ENCODE measurements around the gene SEMA3E. TPM values are rescaled to one million over a fixed set of nuclear protein-coding genes. Genes with fewer than 3 reads are reported as not detected.

SEMA3E gene
- total and polyA plus RNA-seq, 10 of the 15 experiments (the other 5 are each of a cell fraction or from before 2014, with no cell fraction given) = 0.08 to 2.0 (median 0.82) TPM

DNA sequence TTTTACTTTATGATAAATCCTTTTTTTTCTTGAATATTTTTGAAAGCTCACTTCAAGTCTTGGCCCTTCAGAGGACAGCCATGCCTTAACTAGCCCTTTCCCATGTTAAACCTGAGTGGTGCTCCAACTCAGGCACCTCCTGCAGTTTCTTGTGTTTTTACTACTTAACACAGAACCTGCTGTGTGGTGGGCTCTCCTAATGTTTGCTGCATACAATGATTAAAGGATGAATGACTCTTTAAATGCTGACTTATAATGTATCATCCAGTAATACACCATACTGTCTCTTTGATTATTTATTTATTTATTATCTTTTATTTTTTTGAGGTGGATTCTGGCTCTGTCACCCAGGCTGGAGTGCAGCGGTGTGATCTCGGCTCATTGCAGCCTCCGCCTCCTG is 179.4 kb downstream of the SEMA3E start:
- Histone ChIP-seq H2AFZ (ENCODE audit: control insufficient read depth, low read depth, low read length) (no peak overlapping the region), H3K9me3 (replicated peaks; ENCODE audit: control insufficient read depth, insufficient read depth, low read length) (no peaks in the 10 kb centered on the region), H3K27me3 (replicated peaks in 1 of 2; ENCODE audit: control insufficient read depth in 2 of 2, insufficient read depth in 2 of 2, low read length in 1 of 2) (no peaks in the 10 kb centered on the region), H3K27ac (ENCODE audit: control insufficient read depth, insufficient read depth) (no peak overlapping the region), H3K36me3 (ENCODE audit: control insufficient read depth in 2 of 2, insufficient read depth in 2 of 2, low read length in 1 of 2) (no peaks in the 10 kb centered on the region), H3K9ac (ENCODE audit: control insufficient read depth, insufficient read depth, low read length) (no peak overlapping the region), H3K4me3 (no peak overlapping the region), H3K79me2 (ENCODE audit: control insufficient read depth, insufficient read depth, low read length) (no peaks in the 10 kb centered on the region), H4K20me1 (ENCODE audit: control insufficient read depth, insufficient read depth) (no peaks in the 10 kb centered on the region), H3K4me1 (ENCODE audit: control insufficient read depth, insufficient read depth, low read length) (no peaks in the 10 kb centered on the region), H3K4me2 (ENCODE audit: control insufficient read depth, insufficient read depth) (no peak overlapping the region)
- in situ Hi-C loops (cut with MboI) (no loop called here), intact Hi-C loops (cut with micrococcal nuclease; ENCODE audit: unreplicated experiment) (no loop called here)
- TF ChIP-seq BACH1 (IDR thresholded peaks at IDR 0.05; ENCODE audit: borderline replicate concordance) (no peak), RCOR1 (conservative IDR thresholded peaks at IDR 0.05; ENCODE audit: low read depth, low read length) (no peak), SUZ12 (IDR thresholded peaks at IDR 0.05; ENCODE audit: unreplicated experiment) (no peak), CREB1 (IDR thresholded peaks at IDR 0.05; ENCODE audit: low read depth) (no peak), ZNF217 (IDR thresholded peaks at IDR 0.05) (no peak)
- ChIA-PET SMC1A (ENCODE audit: uncharacterized antibody, unreplicated experiment) (no interaction called here), CTCF (interaction anchor here (0.7 kb wide), 1 partner anchor 501 kb away, joined by 3 read pairs; no protein-coding TSS in a partner anchor), RAD21 (ENCODE audit: unreplicated experiment) (interaction anchor here (1.0 to 1.3 kb wide), 2 partner anchors 17 to 44 kb away, joined by 3 to 4 read pairs; no protein-coding TSS in a partner anchor), POLR2A (no interaction called here)
- DNase-seq (ENCODE audit: low read depth, low spot score) = no peak
- ATAC-seq = no peak
- WGBS (ENCODE audit: insufficient coverage, insufficient replicate concordance, low lambda C conversion rate, missing lambda C conversion rate) = 93% methylated on average over 3 of the region's 3 CpGs
- no peak for FAIRE-seq
- BruUV-seq (replicated peaks) = no TSS peak

DNA sequence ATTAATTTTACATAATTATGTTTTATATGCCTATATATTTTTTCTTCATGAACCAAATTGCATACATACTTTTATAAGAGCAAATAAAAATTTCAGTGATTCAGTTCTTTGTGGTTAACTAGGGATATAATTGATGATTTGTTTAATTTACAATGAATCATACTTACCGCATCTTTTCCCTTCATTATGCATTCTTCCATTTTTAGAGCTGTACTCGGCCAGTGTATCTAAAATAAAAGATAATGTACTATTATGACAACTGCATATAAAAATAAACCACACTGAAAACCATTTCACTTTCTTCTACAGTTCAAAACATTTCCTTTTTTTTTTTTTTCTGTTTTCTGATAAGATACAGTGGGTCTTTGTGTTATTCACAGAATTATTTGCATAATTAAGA is 179.9 kb downstream of the SEMA3E start:
- ChIA-PET RAD21 (ENCODE audit: unreplicated experiment) (interaction anchor here (1.0 to 1.3 kb wide), 2 partner anchors 18 to 44 kb away, joined by 3 to 4 read pairs; no protein-coding TSS in a partner anchor), POLR2A (interaction anchor here (0.6 kb wide), 1 partner anchor 369 kb away, joined by 4 read pairs; no protein-coding TSS in a partner anchor), CTCF (interaction anchor here (0.7 kb wide), 1 partner anchor 501 kb away, joined by 3 read pairs; no protein-coding TSS in a partner anchor), SMC1A (ENCODE audit: uncharacterized antibody, unreplicated experiment) (no interaction called here)
- in situ Hi-C loops (cut with MboI) (no loop called here), intact Hi-C loops (cut with micrococcal nuclease; ENCODE audit: unreplicated experiment) (no loop called here)
- no peaks in the 10 kb centered on the region for H3K9me3 ChIP-seq (replicated peaks; ENCODE audit: control insufficient read depth, insufficient read depth, low read length)
- no peak overlapping the region for H3K9ac ChIP-seq (ENCODE audit: control insufficient read depth, insufficient read depth, low read length)
- no peaks in the 10 kb centered on the region for H4K20me1 ChIP-seq (ENCODE audit: control insufficient read depth, insufficient read depth)
- no peaks in the 10 kb centered on the region for H3K36me3 ChIP-seq (ENCODE audit: control insufficient read depth in 2 of 2, insufficient read depth in 2 of 2, low read length in 1 of 2)
- no peaks in the 10 kb centered on the region for H3K27me3 ChIP-seq (replicated peaks in 1 of 2; ENCODE audit: control insufficient read depth in 2 of 2, insufficient read depth in 2 of 2, low read length in 1 of 2)
- no TSS peak for BruUV-seq (replicated peaks)
- no peak overlapping the region for H2AFZ ChIP-seq (ENCODE audit: control insufficient read depth, low read depth, low read length)
- no peak overlapping the region for H3K4me3 ChIP-seq
- FAIRE-seq (no peak), ATAC-seq (no peak), DNase-seq (ENCODE audit: low read depth, low spot score) (no peak)
- H3K79me2 ChIP-seq (ENCODE audit: control insufficient read depth, insufficient read depth, low read length) = no peaks in the 10 kb centered on the region
- H3K27ac ChIP-seq (ENCODE audit: control insufficient read depth, insufficient read depth) = no peak overlapping the region
- H3K4me2 ChIP-seq (ENCODE audit: control insufficient read depth, insufficient read depth) = no peak overlapping the region
- no peaks in the 10 kb centered on the region for H3K4me1 ChIP-seq (ENCODE audit: control insufficient read depth, insufficient read depth, low read length)
- TF ChIP-seq GATAD2B (conservative IDR thresholded peaks at IDR 0.05; ENCODE audit: low read depth) = no peak
- TF ChIP-seq, protein P1, sequence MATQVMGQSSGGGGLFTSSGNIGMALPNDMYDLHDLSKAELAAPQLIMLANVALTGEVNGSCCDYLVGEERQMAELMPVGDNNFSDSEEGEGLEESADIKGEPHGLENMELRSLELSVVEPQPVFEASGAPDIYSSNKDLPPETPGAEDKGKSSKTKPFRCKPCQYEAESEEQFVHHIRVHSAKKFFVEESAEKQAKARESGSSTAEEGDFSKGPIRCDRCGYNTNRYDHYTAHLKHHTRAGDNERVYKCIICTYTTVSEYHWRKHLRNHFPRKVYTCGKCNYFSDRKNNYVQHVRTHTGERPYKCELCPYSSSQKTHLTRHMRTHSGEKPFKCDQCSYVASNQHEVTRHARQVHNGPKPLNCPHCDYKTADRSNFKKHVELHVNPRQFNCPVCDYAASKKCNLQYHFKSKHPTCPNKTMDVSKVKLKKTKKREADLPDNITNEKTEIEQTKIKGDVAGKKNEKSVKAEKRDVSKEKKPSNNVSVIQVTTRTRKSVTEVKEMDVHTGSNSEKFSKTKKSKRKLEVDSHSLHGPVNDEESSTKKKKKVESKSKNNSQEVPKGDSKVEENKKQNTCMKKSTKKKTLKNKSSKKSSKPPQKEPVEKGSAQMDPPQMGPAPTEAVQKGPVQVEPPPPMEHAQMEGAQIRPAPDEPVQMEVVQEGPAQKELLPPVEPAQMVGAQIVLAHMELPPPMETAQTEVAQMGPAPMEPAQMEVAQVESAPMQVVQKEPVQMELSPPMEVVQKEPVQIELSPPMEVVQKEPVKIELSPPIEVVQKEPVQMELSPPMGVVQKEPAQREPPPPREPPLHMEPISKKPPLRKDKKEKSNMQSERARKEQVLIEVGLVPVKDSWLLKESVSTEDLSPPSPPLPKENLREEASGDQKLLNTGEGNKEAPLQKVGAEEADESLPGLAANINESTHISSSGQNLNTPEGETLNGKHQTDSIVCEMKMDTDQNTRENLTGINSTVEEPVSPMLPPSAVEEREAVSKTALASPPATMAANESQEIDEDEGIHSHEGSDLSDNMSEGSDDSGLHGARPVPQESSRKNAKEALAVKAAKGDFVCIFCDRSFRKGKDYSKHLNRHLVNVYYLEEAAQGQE (IDR thresholded peaks at IDR 0.05; ENCODE audit: low read depth, low read length) = no peak
- no peak for TF ChIP-seq TBL1XR1 (IDR thresholded peaks at IDR 0.05; ENCODE audit: low read depth, low read length)
- TF ChIP-seq ZNF384 (IDR thresholded peaks at IDR 0.05; ENCODE audit: borderline replicate concordance, low read depth, low read length) = no peak
- 51% methylated on average over 2 of the region's 2 CpGs for WGBS (ENCODE audit: insufficient coverage, insufficient replicate concordance, low lambda C conversion rate, missing lambda C conversion rate)

Measured in GM12878 (cell line).